Bronchial epithelial cell (primary cell): ENCODE data around the gene LYSMD3. TPM values are rescaled to one million over a fixed set of nuclear protein-coding genes. Genes with fewer than 3 reads are reported as not detected.

ENCODE experiments used
- DNase-seq: peaks from one replicate; pipeline ENCODE4 v3.0.0-alpha.2; 2010; ENCODE audit warnings: low read depth
- FAIRE-seq: peaks from 2 replicates; lab custom pipeline; 2011; peaks lifted over from hg19 to GRCh38; lab: Jason Lieb, UNC
- H3K27me3 ChIP-seq: 2 replicates; pipeline ENCODE4 v1.5.1; 2011; ENCODE audit warnings: low read length; ENCODE audit not compliant: control insufficient read depth, insufficient read depth
- H3K36me3 ChIP-seq: 2 replicates; pipeline ENCODE4 v1.5.1; 2011; ENCODE audit warnings: low read length; ENCODE audit not compliant: control insufficient read depth, insufficient read depth
- H3K4me3 ChIP-seq: 2 replicates; pipeline ENCODE4 v1.5.1; 2011; ENCODE audit warnings: mild to moderate bottlenecking, low read depth, low read length, control low read depth
- total RNA-seq: library from RNA; depleted of rRNA; stranded (reverse); fragments of >200 nt; gene quantifications from 2 replicates; pipeline ENCODE4 v1.2.1, GENCODE V29; 2014
- TF ChIP-seq, protein P1 (sequence below): IDR thresholded peaks from 2 replicates; pipeline ENCODE4 v1.5.1; 2011; ENCODE audit warnings: mild to moderate bottlenecking, moderate library complexity, low read length, control low read depth, inconsistent platforms; ENCODE audit not compliant: insufficient read depth, severe bottlenecking

The LYSMD3 gene
- total RNA-seq, 1 donor from 2014 or later, result 16.3 TPM

DNA sequence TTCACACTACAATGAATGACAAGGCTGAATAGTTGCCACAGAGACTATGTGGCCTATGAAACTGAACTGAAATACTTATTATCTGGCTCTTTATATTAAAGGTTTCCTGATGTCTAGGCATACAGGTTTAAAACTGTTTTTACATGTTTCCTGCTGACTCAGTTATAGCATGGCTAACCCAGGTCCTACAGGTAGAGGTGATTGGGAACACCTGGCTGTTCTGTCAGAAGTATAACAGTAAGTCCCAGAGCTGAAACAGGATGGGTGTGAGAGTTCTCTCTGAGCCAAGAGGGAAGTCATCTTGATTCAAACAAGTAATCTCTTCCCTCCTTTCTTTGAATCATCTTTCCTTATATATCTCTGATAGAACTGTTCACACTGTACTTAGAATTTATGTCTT lies 24.3 kb upstream of the LYSMD3 start:
- DNase-seq (peak; percentile 78), FAIRE-seq (no peak)
- H3K4me3 ChIP-seq, result no peak overlapping the region
- no peaks in the 10 kb centered on the region for H3K36me3 ChIP-seq
- H3K27me3 ChIP-seq, result peaks cover 8% of the 10 kb centered on the region
- TF ChIP-seq, protein P1, sequence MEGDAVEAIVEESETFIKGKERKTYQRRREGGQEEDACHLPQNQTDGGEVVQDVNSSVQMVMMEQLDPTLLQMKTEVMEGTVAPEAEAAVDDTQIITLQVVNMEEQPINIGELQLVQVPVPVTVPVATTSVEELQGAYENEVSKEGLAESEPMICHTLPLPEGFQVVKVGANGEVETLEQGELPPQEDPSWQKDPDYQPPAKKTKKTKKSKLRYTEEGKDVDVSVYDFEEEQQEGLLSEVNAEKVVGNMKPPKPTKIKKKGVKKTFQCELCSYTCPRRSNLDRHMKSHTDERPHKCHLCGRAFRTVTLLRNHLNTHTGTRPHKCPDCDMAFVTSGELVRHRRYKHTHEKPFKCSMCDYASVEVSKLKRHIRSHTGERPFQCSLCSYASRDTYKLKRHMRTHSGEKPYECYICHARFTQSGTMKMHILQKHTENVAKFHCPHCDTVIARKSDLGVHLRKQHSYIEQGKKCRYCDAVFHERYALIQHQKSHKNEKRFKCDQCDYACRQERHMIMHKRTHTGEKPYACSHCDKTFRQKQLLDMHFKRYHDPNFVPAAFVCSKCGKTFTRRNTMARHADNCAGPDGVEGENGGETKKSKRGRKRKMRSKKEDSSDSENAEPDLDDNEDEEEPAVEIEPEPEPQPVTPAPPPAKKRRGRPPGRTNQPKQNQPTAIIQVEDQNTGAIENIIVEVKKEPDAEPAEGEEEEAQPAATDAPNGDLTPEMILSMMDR, result no peak

DNA sequence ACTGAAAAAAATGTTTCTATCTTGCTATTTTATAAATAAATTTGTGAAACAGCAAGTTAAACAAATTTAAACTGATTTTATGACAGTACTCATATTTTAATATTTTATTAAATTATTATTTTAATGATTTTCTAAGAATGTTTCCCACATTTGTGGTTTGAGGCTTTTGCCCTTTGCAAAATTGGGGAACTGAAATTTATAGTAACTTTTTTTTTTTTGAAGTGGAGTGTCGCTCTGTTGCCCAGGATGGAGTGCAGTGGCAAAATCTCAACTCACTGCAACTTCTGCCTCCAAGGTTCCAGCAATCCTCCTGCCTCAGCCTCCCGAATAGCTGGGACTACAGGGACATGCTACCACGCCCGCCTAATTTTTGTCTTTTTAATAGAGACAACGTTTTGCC lies 22.0 kb upstream of the LYSMD3 start:
- FAIRE-seq, result no peak
- Histone ChIP-seq H3K4me3 (no peak overlapping the region), H3K36me3 (no peaks in the 10 kb centered on the region), H3K27me3 (peaks cover 2% of the 10 kb centered on the region)
- TF ChIP-seq, protein P1, result no peak
- no peak for DNase-seq

DNA sequence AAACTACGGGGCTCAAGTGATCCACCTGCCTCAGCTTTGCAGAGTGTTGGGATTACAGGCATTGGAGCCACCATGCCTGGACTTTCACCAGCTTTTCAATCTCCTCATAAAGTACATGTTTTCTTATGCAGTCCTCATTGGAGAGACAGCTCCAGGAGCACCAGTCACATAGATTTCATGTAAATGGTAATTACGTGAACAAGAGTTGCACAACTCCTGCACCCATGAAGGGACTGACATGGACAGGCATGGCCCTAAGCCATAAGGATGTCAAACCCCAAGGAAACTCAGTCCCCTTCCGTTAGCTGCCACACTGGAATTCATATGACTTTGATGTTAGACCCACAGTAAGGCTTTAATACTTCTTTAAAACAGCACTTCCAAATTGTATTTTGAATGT lies 21.6 kb upstream of the LYSMD3 start:
- no peak for FAIRE-seq
- H3K36me3 ChIP-seq, result no peaks in the 10 kb centered on the region
- TF ChIP-seq, protein P1, result no peak
- H3K4me3 ChIP-seq, result no peak overlapping the region
- no peak for DNase-seq
- H3K27me3 ChIP-seq, result peaks cover 2% of the 10 kb centered on the region

DNA sequence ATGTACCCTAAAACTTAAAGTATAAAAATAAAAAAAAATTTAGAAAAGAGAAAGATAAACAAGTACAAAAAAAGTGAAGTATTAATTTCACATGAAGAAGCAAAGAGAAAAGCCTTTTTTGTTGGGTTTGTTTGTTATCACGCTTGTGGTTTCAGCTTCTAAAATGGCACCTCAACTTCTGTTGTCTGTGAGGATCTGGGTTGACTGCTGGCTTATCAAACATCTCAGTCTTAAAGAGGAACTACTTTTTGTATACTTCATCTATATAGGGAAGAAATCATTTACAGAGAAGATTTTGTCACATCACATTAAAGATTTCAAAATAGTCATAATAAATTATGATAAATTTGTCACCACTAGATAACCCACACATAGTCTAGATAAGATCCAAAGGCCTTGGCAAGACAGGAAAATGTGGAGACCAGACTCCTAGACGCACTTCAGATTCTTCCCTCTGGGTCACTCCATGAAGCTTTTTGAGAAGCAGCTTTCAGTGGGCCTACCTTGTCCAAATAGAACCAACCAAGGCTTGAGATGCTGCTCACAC lies 20.4 kb upstream of the LYSMD3 start:
- no peak for DNase-seq
- no peak for FAIRE-seq
- no peak overlapping the region for H3K4me3 ChIP-seq
- TF ChIP-seq, protein P1, result no peak
- peaks cover 2% of the 10 kb centered on the region for H3K27me3 ChIP-seq
- no peaks in the 10 kb centered on the region for H3K36me3 ChIP-seq

DNA sequence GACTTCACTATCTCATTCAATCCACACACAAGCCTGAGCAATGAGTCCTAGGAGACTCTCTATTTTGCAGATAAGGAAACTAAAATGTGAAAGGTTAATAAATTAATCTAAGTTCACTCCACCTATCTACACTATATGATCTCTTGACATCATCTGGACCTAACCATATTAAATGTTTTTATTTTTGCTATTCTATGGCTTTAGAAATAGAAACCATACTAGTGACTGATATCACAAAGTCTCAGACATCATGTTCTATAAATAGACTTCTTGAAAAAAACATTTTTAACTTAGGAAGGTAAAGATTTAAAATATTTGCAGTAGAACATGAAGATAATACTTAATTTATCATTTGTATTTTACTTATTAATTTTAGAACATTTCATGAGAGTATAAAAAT lies 19.8 kb upstream of the LYSMD3 start:
- FAIRE-seq, result no peak

More for the DNA sequence above, 19.8 kb upstream of the LYSMD3 start:
- no peak overlapping the region for H3K4me3 ChIP-seq
- TF ChIP-seq, protein P1, result no peak
- H3K36me3 ChIP-seq, result no peaks in the 10 kb centered on the region
- no peak for DNase-seq
- H3K27me3 ChIP-seq, result peaks cover 2% of the 10 kb centered on the region
